Stomach smooth muscle (tissue), 2 donors: ENCODE data around the gene CDH12.

Source experiments
- H3K27ac ChIP-seq: one replicate; pipeline ENCODE4 v1.7.0; 2013; ENCODE audit warnings: mild to moderate bottlenecking, low read length, inconsistent platforms
- H3K27me3 ChIP-seq, 2 donors: one replicate each; pipeline ENCODE4 v1.7.0; 2013; ENCODE audit warnings: low read length in 2 of 2; ENCODE audit not compliant: insufficient read depth in 2 of 2, control insufficient read depth in 1 of 2
- H3K36me3 ChIP-seq, 2 donors: one replicate each; pipeline ENCODE4 v1.7.0; 2013; ENCODE audit warnings: low read length in 2 of 2; ENCODE audit not compliant: control insufficient read depth in 2 of 2, insufficient read depth in 2 of 2
- H3K4me1 ChIP-seq: one replicate; pipeline ENCODE4 v1.7.0; 2013; ENCODE audit warnings: low read length; ENCODE audit not compliant: control insufficient read depth, insufficient read depth
- H3K4me3 ChIP-seq, 2 donors: one replicate each; pipeline ENCODE4 v1.7.0; 2013; ENCODE audit warnings: low read length in 2 of 2
- H3K9ac ChIP-seq, 2 donors: one replicate each; pipeline ENCODE4 v1.7.0; 2013; ENCODE audit warnings: low read length in 2 of 2, mild to moderate bottlenecking in 1 of 2
- H3K9me3 ChIP-seq, 2 donors: one replicate each; pipeline ENCODE4 v1.7.0; 2013; ENCODE audit warnings: low read length in 2 of 2; ENCODE audit not compliant: control insufficient read depth in 2 of 2
- donor health status: healthy.
- donor health status: Pancreatic carcinoma.

The CDH12 gene

GRCh38 chr5:22663134-22663533 lies 190.0 kb downstream of the CDH12 start:
- no peak overlapping the region for H3K4me3 ChIP-seq
- no peak overlapping the region for H3K9ac ChIP-seq
- H3K27me3 ChIP-seq: no peaks in the 10 kb centered on the region
- no peaks in the 10 kb centered on the region for H3K36me3 ChIP-seq
- H3K27ac ChIP-seq: no peak overlapping the region
- no peaks in the 10 kb centered on the region for H3K9me3 ChIP-seq
- H3K4me1 ChIP-seq: no peaks in the 10 kb centered on the region

- Histone ChIP-seq H3K4me3 (no peak overlapping the region), H3K9ac (no peak overlapping the region), H3K9me3 (no peaks in the 10 kb centered on the region), H3K27ac (no peak overlapping the region), H3K36me3 (no peaks in the 10 kb centered on the region), H3K27me3 (no peaks in the 10 kb centered on the region), H3K4me1 (no peaks in the 10 kb centered on the region)
Observed at GRCh38 chr5:22662391-22662790, 190.8 kb downstream of the CDH12 start.

- Histone ChIP-seq H3K9me3 (no peaks in the 10 kb centered on the region), H3K4me1 (no peaks in the 10 kb centered on the region), H3K4me3 (no peak overlapping the region), H3K9ac (no peak overlapping the region), H3K27me3 (no peaks in the 10 kb centered on the region), H3K27ac (no peak overlapping the region), H3K36me3 (no peaks in the 10 kb centered on the region)
Observed at GRCh38 chr5:22651355-22651754, 201.8 kb downstream of the CDH12 start.

- Histone ChIP-seq H3K27me3 (no peaks in the 10 kb centered on the region), H3K9me3 (no peaks in the 10 kb centered on the region), H3K36me3 (no peaks in the 10 kb centered on the region), H3K4me3 (no peak overlapping the region), H3K27ac (no peak overlapping the region), H3K9ac (no peak overlapping the region), H3K4me1 (no peaks in the 10 kb centered on the region)
Observed at GRCh38 chr5:22650511-22650910, 202.6 kb downstream of the CDH12 start.

GRCh38 chr5:22649074-22649473 lies 204.1 kb downstream of the CDH12 start:
- Histone ChIP-seq H3K9me3 (no peaks in the 10 kb centered on the region), H3K36me3 (no peaks in the 10 kb centered on the region), H3K27me3 (no peaks in the 10 kb centered on the region), H3K4me3 (no peak overlapping the region), H3K4me1 (no peaks in the 10 kb centered on the region), H3K9ac (no peak overlapping the region), H3K27ac (no peak overlapping the region)

- Histone ChIP-seq H3K9me3 (no peaks in the 10 kb centered on the region), H3K4me1 (no peaks in the 10 kb centered on the region), H3K9ac (no peak overlapping the region), H3K27me3 (no peaks in the 10 kb centered on the region), H3K4me3 (no peak overlapping the region), H3K27ac (no peak overlapping the region), H3K36me3 (no peaks in the 10 kb centered on the region)
Observed at GRCh38 chr5:22644859-22645258, 208.3 kb downstream of the CDH12 start.

GRCh38 chr5:22643356-22643755 lies 209.8 kb downstream of the CDH12 start:
- H3K36me3 ChIP-seq: no peaks in the 10 kb centered on the region
- H3K9me3 ChIP-seq: no peaks in the 10 kb centered on the region
- H3K27me3 ChIP-seq: no peaks in the 10 kb centered on the region
- no peak overlapping the region for H3K27ac ChIP-seq
- H3K9ac ChIP-seq: no peak overlapping the region
- H3K4me1 ChIP-seq: no peaks in the 10 kb centered on the region
- H3K4me3 ChIP-seq: no peak overlapping the region

GRCh38 chr5:22631683-22632082 lies 221.5 kb downstream of the CDH12 start:
- Histone ChIP-seq H3K4me1 (no peaks in the 10 kb centered on the region), H3K4me3 (no peak overlapping the region), H3K27me3 (no peaks in the 10 kb centered on the region), H3K27ac (no peak overlapping the region), H3K9ac (no peak overlapping the region), H3K9me3 (no peaks in the 10 kb centered on the region), H3K36me3 (no peaks in the 10 kb centered on the region)

- Histone ChIP-seq H3K9ac (no peak overlapping the region), H3K36me3 (no peaks in the 10 kb centered on the region), H3K4me1 (no peaks in the 10 kb centered on the region), H3K27ac (no peak overlapping the region), H3K27me3 (no peaks in the 10 kb centered on the region), H3K9me3 (no peaks in the 10 kb centered on the region), H3K4me3 (no peak overlapping the region)
Observed at GRCh38 chr5:22627029-22627428, 226.1 kb downstream of the CDH12 start.

- Histone ChIP-seq H3K27me3 (no peaks in the 10 kb centered on the region), H3K27ac (no peak overlapping the region), H3K4me3 (no peak overlapping the region), H3K4me1 (no peaks in the 10 kb centered on the region), H3K36me3 (no peaks in the 10 kb centered on the region), H3K9me3 (no peaks in the 10 kb centered on the region), H3K9ac (no peak overlapping the region)
Observed at GRCh38 chr5:22625451-22625850, 227.7 kb downstream of the CDH12 start.

- H3K4me1 ChIP-seq: no peaks in the 10 kb centered on the region
- H3K36me3 ChIP-seq: no peaks in the 10 kb centered on the region
- no peaks in the 10 kb centered on the region for H3K27me3 ChIP-seq
Observed at GRCh38 chr5:22621084-22621483, 232.1 kb downstream of the CDH12 start.

GRCh38 chr5:22615964-22616363 lies 237.2 kb downstream of the CDH12 start:
- Histone ChIP-seq H3K36me3 (no peaks in the 10 kb centered on the region), H3K9me3 (no peaks in the 10 kb centered on the region), H3K27me3 (no peaks in the 10 kb centered on the region), H3K4me1 (no peaks in the 10 kb centered on the region), H3K4me3 (no peak overlapping the region), H3K27ac (no peak overlapping the region), H3K9ac (no peak overlapping the region)

More at GRCh38 chr5:22621084-22621483, 232.1 kb downstream of the CDH12 start:
- Histone ChIP-seq H3K27ac (no peak overlapping the region), H3K9me3 (no peaks in the 10 kb centered on the region), H3K4me3 (no peak overlapping the region), H3K9ac (no peak overlapping the region)
